ENCODE measurements around the gene EMSY.
"Not testable (repeated sequence)": the region's sequence is repeated elsewhere in the genome, so short reads cannot be mapped to it uniquely, and the experiment has no call there.

EMSY gene

DNA sequence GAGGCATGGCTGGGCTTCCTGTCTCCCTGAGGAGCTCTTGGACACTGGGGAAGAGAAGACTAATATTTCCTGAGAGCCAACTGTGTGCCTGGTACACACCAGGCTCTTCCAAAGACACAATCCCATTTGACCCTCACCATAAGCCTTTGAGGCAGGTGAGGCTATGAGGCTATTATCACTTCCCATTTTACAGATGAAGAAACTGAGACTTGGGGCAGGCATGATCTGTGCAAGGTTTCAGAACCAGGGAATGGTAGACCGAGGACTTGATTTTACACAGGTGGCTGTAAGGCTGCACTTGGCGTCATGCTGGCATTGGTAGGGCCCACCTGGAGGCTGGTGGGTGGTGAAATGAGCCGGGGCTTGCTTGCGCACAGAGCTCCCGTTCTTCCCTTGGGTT is 134.9 kb downstream of the EMSY start:
- TF ChIP-seq, protein P1, sequence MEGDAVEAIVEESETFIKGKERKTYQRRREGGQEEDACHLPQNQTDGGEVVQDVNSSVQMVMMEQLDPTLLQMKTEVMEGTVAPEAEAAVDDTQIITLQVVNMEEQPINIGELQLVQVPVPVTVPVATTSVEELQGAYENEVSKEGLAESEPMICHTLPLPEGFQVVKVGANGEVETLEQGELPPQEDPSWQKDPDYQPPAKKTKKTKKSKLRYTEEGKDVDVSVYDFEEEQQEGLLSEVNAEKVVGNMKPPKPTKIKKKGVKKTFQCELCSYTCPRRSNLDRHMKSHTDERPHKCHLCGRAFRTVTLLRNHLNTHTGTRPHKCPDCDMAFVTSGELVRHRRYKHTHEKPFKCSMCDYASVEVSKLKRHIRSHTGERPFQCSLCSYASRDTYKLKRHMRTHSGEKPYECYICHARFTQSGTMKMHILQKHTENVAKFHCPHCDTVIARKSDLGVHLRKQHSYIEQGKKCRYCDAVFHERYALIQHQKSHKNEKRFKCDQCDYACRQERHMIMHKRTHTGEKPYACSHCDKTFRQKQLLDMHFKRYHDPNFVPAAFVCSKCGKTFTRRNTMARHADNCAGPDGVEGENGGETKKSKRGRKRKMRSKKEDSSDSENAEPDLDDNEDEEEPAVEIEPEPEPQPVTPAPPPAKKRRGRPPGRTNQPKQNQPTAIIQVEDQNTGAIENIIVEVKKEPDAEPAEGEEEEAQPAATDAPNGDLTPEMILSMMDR (IDR thresholded peaks at IDR 0.05; ENCODE audit: low read depth, low read length) = no peak
- no peak for DNase-seq (ENCODE audit: low read depth in 2 of 2)
- no peak overlapping the region for H3K4me3 ChIP-seq (replicated peaks in 1 of 2; ENCODE audit: low read depth in 2 of 2, low read length in 2 of 2)

DNA sequence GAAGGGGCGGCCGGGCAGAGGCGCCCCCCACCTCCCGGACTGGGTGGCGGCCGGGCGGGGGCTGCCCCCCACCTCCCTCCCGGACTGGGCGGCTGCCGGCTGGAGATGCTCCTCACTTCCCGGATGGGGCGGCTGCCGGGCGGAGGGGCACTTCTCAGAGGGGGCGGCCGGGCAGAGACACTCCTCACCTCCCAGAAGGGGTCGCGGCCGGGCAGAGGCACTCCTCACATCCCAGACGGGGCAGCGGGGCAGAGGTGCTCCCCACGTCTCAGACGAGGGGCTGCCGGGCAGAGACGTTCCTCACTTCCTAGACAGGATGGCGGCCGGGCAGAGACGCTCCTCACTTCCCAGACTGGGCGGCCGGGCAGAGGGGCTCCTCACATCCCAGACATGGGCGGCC is 137.7 kb downstream of the EMSY start:
- not testable (repeated sequence) for DNase-seq (ENCODE audit: low read depth in 2 of 2); H3K4me3 ChIP-seq (replicated peaks in 1 of 2; ENCODE audit: low read depth in 2 of 2, low read length in 2 of 2)

DNA sequence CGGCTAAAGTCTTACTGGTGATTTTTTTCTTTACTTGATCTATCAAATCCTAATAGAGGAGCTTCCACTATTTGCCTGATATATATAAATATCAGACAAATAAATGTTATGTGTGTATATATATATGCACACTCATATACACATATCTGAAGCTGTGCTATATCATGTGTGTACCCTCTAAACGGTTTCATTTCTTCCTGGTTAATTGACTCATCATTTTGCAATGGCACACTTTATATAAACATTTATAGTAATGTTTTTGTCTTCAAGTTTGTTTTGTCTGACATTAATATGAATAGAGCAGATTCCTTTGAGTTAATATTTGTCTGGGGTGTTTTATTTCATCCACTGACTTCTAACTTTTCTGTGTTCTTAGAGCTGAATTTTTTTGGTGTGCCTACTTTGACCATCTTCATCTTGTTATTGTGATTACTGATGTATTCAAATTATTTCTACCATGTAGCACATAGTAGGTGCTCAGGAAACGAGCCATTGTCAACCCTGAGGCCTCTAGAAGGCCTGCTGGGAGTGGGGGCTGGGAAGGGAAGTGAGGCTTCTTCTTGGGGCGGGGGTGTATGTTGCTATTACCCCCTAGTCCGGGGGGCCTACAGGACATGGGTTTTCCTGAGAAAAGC is 143.1 kb downstream of the EMSY start:
- H3K4me3 ChIP-seq (replicated peaks in 1 of 2; ENCODE audit: low read depth in 2 of 2, low read length in 2 of 2) = no peak overlapping the region
- TF ChIP-seq, protein P1 (IDR thresholded peaks at IDR 0.05; ENCODE audit: low read depth, low read length) = no peak
- DNase-seq (ENCODE audit: low read depth in 2 of 2) = peak in 1 of 2 donors; percentile 39

DNA sequence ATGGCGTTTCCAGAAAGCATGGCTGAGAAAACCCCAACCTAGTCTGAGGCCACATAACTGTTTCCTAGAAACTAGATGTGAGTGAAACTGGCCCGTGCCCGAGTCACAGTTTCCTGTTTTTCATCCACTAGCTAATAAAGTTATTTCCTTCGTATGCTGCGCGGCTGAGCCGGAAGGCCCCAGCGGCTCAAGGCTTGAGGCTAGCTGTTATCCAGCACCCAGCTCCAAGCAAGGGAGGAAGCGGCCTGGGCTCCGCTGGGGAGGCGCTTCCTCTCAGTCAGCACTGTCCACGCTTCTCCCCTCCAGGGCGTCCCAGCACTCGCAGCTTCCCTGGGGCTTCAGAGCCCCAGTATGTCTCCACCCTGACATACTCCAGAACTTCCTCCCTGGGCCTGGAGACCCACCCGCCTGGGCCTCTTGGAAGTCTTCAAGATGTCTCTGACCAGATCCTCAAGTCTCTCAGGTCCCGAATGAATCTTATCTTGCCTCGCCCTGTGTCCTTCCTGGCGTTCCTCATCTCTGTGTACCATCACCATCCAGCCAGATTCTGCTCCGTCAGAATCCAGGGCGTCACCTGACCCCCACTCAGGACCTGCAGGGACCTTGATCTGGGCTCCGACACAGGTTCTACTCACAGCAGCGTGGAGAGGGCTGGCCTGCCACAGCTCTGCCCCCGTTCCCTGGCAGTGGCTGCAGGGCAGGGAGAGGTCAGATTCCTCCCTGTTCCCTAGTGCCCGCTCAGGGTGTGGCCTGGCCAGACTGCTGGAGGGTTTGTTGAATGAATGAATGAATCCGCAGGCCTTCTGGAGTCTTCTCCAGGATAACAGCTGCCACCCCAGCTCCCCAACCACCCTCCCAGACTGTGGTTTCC is 143.9 kb downstream of the EMSY start:
- TF ChIP-seq, protein P1 (IDR thresholded peaks at IDR 0.05; ENCODE audit: low read depth, low read length) = no peak
- DNase-seq (ENCODE audit: low read depth in 2 of 2) = peak; percentile 73 to 84

DNA sequence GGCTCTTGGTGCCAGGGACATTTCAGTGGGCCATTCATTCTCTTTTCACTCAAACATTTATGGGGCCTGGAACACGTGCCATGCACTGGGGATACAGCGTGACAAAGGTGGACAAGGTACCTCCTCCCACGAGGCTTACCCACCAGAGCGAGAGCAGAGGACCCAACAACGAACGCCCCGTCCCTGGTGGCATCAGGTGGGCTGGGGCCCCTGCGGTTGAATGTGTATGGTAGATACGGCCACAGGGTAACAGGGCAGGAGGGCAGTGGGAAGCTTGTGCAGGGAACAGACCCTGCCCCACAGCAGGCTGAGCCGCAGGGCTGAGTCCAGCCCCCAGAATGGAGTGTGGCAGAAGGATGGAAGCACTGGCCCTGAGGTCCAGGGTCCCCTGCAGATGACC is 144.7 kb downstream of the EMSY start:
- TF ChIP-seq, protein P1 (IDR thresholded peaks at IDR 0.05; ENCODE audit: low read depth, low read length) = no peak
- DNase-seq (ENCODE audit: low read depth in 2 of 2) = no peak
- no peak overlapping the region for H3K4me3 ChIP-seq (replicated peaks in 1 of 2; ENCODE audit: low read depth in 2 of 2, low read length in 2 of 2)

More for the DNA sequence above, 143.9 kb downstream of the EMSY start:
- H3K4me3 ChIP-seq (replicated peaks in 1 of 2; ENCODE audit: low read depth in 2 of 2, low read length in 2 of 2) = no peak overlapping the region

DNA sequence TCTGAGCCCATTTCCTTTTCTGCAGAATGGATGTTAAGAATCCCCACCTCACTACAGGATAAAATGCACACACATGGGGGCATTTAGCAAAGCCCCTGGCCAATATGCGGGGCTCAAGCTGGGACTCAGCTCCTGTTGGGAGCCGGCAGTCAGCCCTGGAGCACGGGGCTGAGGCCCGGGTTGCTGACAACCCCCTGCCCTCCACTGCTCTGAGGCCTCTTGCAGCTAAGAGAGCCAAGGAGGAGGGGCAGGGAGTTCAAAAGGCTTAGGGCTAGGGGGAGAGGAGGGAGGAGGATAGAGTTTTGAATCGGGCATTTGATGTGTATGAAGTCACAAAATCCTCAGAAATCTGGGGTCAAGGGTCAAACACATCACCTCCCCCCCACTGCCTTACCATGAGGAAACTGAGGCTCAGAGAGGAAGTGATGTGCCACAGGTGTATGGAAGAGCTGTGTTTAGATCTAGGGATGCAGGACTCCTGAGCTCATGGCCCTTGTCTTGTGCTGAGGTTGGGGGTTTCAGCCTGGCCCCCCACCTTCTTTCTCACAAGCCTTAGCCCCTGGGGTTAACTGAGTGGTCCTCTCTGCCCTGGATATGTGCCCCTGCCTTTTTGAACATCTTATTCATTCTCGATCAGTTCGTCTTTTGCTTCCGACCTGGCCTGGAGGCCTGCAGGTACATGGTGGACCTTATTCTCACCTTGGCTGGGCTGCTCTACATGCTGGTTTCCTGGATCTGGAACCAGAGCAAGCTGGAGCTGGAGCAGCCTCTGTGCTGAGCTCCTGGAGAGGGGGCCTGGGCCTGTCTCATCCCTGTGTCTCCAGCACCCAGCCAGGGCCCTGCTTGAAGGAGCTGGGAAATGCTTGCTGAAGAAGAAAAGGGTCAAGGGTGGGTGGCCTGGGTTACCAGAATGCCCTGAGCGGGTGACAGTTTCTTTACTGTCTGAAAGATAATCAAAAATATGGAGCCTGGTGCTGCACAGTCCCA is 145.4 kb downstream of the EMSY start:
- DNase-seq (ENCODE audit: low read depth in 2 of 2) = no peak
- no peak overlapping the region for H3K4me3 ChIP-seq (replicated peaks in 1 of 2; ENCODE audit: low read depth in 2 of 2, low read length in 2 of 2)
- TF ChIP-seq, protein P1 (IDR thresholded peaks at IDR 0.05; ENCODE audit: low read depth, low read length) = no peak
